Amygdala (tissue), 56 donors: ENCODE results near the gene C9orf153.

Experiments
- DNase-seq, 56 donors: peaks; one replicate each; lab custom pipeline; 2025; lab: John Stamatoyannopoulos, UW

Gene C9orf153

GRCh38 chr9:86274821-86275643, 15.6 kb upstream of the C9orf153 start:
- no peak for DNase-seq

DNA sequence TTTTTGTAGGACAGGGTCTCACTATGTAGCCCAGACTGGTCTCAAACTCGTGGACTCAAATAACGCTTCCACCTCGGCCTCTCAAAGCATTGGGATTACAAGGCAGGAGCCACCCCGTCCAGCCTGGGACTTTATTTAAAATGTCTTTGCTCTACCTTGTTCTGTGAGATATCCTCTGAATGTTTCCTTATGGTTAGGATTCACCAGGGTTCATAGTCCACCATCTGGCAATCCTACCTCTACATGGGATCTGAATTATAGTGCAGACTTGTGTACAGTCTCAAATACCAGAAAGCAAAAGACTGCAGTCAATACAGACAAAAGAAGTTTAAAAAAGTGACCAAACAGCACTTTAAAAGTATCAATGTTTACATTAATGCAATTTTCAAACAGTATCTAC, 12.8 kb upstream of the C9orf153 start:
- no peak for DNase-seq

DNA sequence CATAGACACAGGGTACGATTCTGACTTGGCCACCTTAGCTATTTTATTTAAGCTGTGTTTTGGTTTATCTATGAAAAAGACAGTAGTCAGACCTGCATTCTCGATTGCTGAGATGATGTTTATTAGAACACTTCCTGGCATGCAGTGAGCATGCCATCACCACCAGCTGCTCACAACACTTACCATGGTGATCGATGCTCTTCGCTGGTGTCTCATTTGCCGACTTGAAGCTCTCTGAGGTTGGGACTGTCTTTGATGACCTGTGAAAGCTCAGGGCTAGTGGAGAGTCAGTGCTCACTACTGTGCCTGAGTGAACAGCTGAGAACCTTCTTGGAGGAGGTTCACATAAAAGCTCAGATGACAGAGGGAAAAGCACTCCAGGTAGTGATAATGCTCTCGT, 4.4 kb upstream of the C9orf153 start:
- no peak for DNase-seq

DNA sequence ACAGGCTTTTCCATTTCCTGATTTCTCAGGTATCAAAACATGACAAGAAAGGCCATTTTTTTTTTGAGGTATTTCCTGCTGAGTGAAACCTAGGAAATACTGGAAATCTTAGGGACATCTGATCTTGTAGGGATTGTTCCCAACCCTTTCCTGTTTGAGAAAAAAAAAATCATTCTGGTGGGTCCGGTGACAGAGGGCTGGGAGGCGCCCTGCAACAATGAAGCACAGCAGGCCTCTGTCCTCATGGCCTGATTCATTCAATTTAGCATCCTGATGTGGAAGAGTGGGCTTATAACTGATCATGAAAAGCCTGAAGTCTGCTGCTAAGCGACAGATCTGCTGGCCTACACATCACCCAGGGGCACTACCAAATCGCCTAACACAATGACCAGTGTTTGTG, 3.0 kb upstream of the C9orf153 start:
- DNase-seq: no peak

DNA sequence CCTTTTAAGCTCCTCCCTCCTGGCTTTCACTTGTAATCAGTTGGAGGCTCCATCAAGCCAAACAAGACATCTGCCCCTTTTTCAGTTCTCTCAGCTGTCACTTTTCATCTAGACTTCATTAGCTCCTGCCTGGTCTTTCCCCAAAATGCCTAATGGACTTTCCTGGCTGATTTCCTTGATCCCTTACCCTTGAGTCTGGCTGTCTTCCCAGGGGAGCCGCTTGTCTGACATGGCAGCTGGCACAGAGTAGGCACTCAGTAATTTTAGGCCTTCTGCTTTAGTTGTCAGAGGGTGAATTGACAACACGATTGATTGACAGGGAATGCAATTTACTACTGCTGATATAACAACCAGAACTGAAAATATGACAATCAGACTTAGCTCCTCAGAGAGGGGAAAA, 2.1 kb downstream of the C9orf153 start:
- no peak for DNase-seq

GRCh38 chr9:86256653-86257052, 2.8 kb downstream of the C9orf153 start:
- DNase-seq: no peak

- DNase-seq: no peak
These were observed 5.9 kb downstream of the C9orf153 start for GRCh38 chr9:86253577-86253976.

DNA sequence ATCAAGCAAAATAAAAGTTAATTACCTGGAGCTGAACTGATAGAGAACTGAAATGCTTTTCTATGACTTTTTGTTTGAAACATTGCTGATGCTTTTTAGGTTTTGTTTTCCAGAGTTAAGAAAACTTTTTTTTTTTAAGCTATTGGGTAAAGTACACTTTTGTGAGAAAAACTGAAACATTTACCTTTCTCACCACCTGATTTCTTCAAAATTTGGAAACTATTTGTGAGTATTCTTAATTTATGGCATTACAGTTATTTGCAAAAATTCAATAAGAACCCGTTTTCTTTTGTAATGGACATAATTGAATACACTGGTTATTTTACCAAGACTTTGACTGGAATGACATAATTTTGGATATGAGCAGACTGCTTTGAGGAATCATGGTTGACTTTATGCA, 6.6 kb downstream of the C9orf153 start:
- DNase-seq: no peak

DNA sequence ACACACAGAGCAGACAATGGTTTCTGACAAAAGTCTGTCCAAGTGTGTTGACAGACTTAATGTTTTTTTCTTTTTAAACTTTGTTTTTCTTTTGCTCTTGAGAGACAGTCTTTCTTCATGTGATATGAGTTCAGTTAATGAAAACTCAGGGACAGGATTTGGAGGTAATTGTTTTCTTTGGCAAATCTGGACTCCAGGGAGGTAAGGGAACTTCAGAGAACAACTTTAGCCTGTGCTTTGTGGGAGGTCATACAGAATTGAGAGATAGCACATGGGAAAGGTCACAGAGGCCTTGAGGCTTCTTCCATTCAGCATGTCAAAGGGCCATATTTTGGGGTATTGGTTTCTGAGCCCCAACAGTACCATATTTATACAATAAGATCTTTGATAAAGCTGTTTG, 9.3 kb downstream of the C9orf153 start:
- no peak for DNase-seq

DNA sequence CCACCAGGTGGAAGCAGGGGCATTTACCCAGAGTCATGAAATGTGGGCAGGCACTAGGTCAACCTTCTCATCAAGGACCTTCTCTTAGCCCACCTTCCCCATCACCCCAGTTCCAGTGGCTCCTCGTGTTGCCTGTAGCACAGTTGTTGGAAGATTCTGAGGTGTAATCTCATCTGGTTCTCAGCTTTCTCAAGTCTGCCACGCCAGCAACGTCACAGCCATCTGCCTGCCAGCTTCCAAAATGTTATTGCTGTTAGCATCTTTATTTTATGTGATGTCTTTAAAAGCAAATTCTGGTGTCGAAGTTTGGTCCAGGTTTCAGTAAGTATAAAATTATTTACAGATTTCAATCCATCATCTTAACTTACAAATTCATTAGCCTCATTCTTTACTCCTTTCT, 10.7 kb downstream of the C9orf153 start:
- no peak for DNase-seq

GRCh38 chr9:86246752-86247161, 12.7 kb downstream of the C9orf153 start:
- DNase-seq: peak in 4 of 56 donors; percentile 6 to 10 (median 9)

- no peak for DNase-seq
These were observed 17.4 kb downstream of the C9orf153 start for GRCh38 chr9:86242071-86242470.

- no peak for DNase-seq
These were observed 18.2 kb downstream of the C9orf153 start for GRCh38 chr9:86241216-86241615.

DNA sequence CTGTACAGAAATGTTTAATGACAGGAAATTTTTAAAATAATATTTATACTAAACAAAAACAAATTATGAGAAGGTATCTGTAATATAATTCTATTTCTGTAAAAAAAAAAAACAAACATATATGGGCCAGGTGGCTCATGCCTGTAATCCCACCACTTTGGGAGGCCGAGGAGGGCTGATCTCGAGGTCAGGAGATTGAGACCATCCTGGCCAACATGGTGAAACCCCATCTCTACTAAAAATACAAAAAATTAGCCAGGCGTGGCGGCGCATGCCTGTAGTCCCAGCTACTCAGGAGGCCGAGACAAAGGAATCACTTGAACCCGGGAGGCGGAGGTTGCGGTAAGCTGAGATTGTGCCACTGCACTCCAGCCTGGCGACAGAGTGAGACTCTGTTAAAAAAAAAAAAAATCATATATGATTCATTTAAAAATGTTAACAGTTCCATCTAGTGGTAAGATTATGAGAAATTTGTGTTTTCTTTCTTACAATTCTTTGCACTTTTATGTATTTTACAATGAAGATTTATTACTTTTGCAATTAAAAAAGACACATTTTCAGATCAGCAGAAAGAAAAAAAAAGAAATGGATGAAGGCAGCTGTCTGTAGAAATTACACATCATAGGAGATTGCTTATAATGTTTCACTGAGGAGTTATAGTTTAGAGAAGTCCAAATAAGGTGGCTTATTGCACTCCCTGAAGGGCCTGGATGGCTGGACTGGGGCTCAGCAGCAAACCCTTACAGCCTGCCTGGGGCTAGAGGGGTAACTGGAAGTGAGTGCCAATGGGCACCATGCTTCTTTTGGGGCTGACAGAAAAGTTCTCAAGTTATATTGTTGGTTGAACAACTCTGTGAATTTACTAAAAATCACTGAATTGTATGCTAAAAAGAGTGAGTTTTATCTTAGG, 20.3 kb downstream of the C9orf153 start:
- peak in 1 of 56 donors; percentile 2 for DNase-seq

- no peak for DNase-seq
These were observed 28.6 kb downstream of the C9orf153 start for GRCh38 chr9:86230858-86231257.

GRCh38 chr9:86222667-86223066, 36.8 kb downstream of the C9orf153 start:
- DNase-seq: no peak

DNA sequence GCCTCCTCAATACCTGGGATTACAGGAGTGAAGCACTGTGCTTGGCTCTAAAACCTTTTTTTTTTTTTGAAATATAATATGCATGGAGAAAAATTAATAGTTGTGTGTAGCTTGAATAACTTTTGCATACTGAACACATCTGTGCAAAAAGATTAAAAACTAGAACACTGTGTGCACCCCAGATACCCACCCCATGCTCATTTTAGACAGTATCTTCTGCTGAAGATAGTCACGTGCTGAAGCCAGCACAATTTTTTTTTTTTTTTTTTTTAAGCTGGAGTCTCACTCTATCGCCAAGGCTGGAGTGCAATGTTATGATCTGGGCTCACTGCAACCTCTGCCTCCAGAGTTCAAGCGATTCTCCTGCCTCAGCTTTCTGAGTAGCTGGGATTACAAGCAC, 39.9 kb downstream of the C9orf153 start:
- no peak for DNase-seq

- DNase-seq: no peak
These were observed 42.2 kb downstream of the C9orf153 start for GRCh38 chr9:86217076-86217755.

DNA sequence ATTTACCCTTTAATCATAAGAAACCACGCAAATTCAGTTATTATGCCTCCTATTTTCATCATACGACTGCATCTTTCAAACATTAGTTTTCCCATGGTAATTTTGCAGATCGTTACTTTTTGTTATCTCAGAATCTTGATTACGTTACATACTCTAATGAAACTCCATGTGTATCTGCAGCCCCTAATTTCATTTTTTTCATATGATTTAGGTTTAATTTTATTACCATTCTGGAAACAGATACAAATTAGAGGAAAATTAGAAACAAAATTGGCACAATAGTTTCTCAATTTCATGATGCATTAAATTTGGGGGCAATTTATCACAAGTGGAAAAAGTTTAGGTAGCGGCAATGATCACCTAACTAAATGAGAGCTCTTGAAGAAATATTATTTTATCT, 52.3 kb downstream of the C9orf153 start:
- no peak for DNase-seq

- peak in 7 of 56 donors; percentile 1 to 11 (median 4) for DNase-seq
These were observed 57.0 kb downstream of the C9orf153 start for GRCh38 chr9:86202338-86202882.
